HL-60/S4 (cell line): ENCODE measurements around the gene LRBA.

Experiments
- in situ Hi-C: fragments of 300-500 bp; cut with MboI; formaldehyde crosslinking; loops from 2 replicates; pipeline ENCODE4 v1.14.3; 2022; ENCODE audit warnings: low sequenced_read_pairs

The LRBA gene

DNA sequence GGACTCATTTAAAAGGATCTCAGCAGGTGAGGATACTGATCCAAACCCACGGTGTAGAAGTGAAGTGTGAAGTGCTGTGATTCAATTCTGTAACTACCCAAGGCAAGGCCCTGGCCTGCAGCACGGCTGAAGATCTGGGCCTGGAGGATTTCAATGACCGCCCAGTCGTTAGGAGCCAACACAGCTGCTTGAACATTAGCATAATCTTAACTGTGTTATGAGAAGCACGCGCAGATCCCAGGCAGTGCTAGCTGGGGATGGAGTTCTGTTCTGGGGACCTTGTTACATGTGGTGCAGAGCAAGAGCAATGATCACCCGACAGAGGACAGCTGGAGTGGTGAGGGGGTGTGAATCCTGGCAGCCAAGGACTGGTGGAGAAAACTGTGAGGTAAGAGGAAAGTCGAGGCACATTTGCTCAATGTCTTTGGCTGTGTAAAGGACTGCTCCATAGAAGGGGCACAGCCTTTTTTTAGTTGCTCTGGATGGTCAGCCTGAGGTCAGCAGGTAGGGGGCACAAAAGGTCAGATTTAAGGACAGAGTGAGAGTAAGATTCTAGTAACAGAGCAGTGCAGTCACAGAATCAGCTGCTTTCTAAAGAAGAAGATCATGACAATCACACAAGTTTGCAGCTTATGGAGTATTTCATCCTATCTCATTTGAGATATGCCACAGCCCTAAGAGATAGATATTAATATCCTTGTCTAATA, 755.1 kb downstream of the LRBA start:
- in situ Hi-C loops: no loop called here

GRCh38 chr4:150258569-150258968, 756.5 kb downstream of the LRBA start:
- in situ Hi-C loops: no loop called here

DNA sequence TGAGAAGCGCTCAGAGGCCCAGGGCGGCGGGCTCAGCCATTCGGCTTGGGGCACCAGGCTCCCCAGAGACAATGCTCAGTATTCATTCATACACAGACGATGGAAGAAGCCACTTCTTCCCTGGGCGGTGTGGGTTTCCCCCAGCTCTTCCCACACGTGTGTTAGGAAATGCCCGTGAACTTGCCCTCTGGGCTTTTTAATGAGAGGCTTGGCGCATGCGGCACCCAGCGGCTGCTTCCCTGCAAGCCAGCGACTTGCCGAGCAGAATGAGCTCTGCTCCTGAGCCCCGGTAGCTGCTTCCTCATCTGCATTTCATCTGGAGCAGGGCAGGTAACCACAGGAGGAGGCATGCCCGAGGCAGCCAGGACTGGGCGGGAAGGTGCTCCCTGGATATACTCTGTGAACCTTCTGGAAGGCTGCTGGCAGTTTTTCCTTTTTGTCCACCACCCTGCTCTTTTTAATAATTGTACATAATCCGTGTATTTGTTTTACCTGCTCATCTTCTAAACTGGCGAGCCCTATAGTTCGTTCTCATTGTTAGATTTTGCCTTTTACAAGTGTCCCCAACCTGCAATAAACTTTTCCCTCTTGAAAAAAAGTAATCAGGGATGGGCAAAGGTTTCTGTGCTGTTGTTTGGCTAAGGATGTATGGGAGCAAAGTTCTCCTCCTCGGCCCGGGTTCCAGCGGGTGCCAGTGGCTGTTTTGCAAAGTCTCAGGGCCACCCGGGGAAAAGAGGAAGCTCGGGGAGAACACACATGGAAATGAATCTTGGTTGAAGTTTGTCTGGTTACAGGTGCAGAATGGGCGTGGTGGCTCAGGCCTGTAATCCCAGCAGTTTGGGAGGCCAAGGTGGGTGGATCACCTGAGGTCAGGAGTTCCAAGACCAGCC, 758.0 kb downstream of the LRBA start:
- in situ Hi-C loops: no loop called here

GRCh38 chr4:150256225-150256620, 758.9 kb downstream of the LRBA start:
- in situ Hi-C loops: no loop called here

GRCh38 chr4:150255610-150256224, 759.4 kb downstream of the LRBA start:
- in situ Hi-C loops: no loop called here

DNA sequence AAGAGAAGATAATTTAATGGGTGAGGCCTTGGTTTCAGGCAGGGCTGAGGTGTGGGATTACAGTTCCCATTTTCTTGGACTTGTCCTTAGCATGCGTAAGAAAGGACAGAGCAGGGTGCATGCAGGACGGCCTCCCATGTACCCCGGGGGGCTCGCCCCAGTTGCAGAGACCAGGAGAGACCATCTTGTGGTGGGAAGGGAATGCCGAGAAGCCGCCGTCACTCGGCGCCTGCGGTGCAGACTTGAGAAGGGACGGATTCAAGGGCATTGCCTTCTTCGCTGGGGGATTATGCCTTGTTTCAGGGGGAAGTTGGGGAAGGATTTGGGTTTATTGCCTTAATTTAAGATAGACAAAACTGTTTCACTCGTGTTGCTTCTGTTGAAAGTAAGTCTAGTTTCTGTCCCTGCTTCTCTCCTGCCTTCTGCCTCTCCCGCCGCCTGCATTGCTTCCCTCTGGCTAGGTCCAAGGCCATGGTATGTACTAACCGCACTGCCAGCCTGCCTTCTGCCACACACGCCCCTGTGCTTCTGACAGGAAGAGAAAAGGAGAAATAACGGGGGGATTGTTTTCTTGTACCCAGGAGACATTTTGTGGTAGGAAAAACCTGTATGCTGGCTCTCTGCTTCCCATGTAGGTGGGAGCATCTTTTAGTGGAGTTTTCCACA, 761.0 kb downstream of the LRBA start:
- in situ Hi-C loops: no loop called here

GRCh38 chr4:150253416-150253815, 761.7 kb downstream of the LRBA start:
- in situ Hi-C loops: no loop called here

- in situ Hi-C loops: no loop called here
Measured at GRCh38 chr4:150252741-150253140, 762.3 kb downstream of the LRBA start.

- in situ Hi-C loops: no loop called here
Measured at GRCh38 chr4:150252306-150252705, 762.8 kb downstream of the LRBA start.

GRCh38 chr4:150251752-150252190, 763.3 kb downstream of the LRBA start:
- in situ Hi-C loops: no loop called here

DNA sequence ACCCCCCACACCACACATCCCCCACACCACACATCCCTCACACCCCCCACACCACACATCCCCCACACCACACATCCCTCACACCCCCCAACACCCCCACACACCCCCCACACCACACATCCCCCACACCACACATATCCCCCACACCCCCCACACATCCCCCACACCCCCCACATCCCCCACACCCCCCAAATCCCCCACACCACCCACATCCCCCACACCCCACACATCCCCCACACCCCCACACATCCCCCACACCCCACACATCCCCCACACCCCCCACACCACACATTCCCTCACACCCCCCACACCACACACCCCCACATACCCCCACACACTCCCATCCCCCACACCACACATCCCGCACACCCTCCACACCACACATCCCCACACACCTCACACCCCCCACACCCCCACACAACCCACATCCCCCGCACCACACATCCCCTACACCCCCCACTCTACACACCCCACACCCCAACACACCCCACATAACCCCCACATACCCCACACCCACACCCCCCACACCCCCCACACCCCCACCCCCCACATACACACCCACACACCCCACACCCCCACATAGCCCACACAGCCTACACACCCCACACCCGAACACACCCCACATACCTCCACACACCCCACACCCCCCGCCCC, 764.0 kb downstream of the LRBA start:
- in situ Hi-C loops: no loop called here

- in situ Hi-C loops: no loop called here
Measured at GRCh38 chr4:150250293-150250997, 764.6 kb downstream of the LRBA start.

GRCh38 chr4:150248181-150248580, 766.9 kb downstream of the LRBA start:
- in situ Hi-C loops: no loop called here

GRCh38 chr4:150247184-150247583, 767.9 kb downstream of the LRBA start:
- in situ Hi-C loops: no loop called here

- in situ Hi-C loops: no loop called here
Measured at GRCh38 chr4:150244600-150244999, 770.5 kb downstream of the LRBA start.

DNA sequence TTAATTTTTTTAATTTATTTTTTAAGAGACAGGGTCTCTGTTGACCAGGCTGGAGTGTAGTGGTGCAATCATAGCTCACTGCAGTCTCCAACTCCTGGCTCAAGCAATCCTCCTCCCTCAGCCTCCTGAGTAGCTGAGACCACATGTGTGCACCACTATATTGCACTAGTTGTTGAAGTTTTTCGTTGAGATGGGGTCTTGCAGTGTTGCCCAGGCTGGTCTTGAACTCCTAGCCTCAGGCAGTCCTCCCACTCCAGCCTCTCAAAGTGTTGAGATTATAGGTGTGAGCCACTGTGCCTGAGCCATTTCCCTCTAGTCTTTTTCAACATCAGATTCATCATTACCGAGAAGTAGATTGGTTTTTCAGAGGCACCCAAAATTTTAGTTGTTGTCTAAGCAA, 771.2 kb downstream of the LRBA start:
- in situ Hi-C loops: no loop called here

DNA sequence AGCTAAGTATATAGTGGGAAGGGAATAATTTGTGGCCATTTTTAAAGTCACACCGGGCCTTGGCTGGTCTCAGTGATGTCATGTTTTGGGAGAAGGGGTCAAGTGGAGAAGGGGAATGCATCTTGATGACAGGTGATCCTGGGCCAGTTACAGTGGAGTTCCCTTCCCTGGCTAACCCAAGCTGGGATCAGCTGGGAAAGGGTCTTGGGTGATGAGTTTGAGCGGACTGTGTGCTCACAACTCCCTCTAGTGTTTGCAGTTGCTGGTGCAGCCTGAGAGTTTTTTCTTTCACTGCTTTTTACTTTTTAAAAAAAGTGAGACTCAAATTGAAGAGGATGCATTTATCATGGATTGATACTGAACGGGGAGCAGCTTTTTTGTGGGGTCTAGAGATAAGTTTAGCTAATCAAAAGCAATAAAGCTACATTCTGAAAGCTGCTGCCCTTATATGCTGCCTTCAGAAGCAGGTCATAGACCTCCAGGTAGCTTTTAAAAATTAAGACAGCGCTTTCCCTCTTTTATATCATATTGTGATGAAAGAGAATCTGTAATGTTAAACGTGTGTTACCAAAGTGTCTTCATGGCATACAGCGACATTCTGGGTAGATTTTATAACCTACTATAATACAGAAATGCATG, 772.1 kb downstream of the LRBA start:
- in situ Hi-C loops: no loop called here

- in situ Hi-C loops: no loop called here
Measured at GRCh38 chr4:150240011-150240410, 775.1 kb downstream of the LRBA start.

GRCh38 chr4:150238591-150238990, 776.5 kb downstream of the LRBA start:
- in situ Hi-C loops: no loop called here
